ENCODE measurements around the gene ADGRV1. TPM values are rescaled to one million over a fixed set of nuclear protein-coding genes. Genes with fewer than 3 reads are reported as not detected.
"Not testable (repeated sequence)": the region's sequence is repeated elsewhere in the genome, so short reads cannot be mapped to it uniquely, and the experiment has no call there.

The ADGRV1 gene
- polyA plus RNA-seq, 3 donors, result 0.18 to 0.33 TPM; not detected in 1

- Histone ChIP-seq H3K4me2 (replicated peaks; ENCODE audit: extremely low read depth, low read length, poor library complexity, severe bottlenecking) (no peak overlapping the region), H3K4me3 (replicated peaks in 1 of 3; ENCODE audit: low read depth in 2 of 3, low read length in 3 of 3) (no peak overlapping the region), H4K20me1 (ENCODE audit: insufficient read depth, low read length) (no peaks in the 10 kb centered on the region), H3K4me1 (ENCODE audit: control insufficient read depth in 1 of 2, insufficient read depth in 2 of 2, low read length in 2 of 2) (no peaks in the 10 kb centered on the region), H3K36me3 (replicated peaks in 1 of 2; ENCODE audit: control insufficient read depth in 1 of 2, insufficient read depth in 2 of 2, low read length in 2 of 2) (no peaks in the 10 kb centered on the region), H3K9me3 (replicated peaks in 1 of 2; ENCODE audit: control insufficient read depth in 1 of 2, insufficient read depth in 1 of 2, low read length in 2 of 2) (no peaks in the 10 kb centered on the region), H2AFZ (ENCODE audit: insufficient read depth, low read depth, low read length, poor library complexity, severe bottlenecking) (no peak overlapping the region), H3K9ac (ENCODE audit: insufficient read depth, low read length, poor library complexity, severe bottlenecking) (no peak overlapping the region), H3K27ac (ENCODE audit: low read depth in 1 of 2, low read length in 2 of 2) (no peak overlapping the region), H3K79me2 (ENCODE audit: insufficient read depth, low read length) (no peaks in the 10 kb centered on the region), H3K27me3 (ENCODE audit: control insufficient read depth in 2 of 2, insufficient read depth in 2 of 2, low read length in 2 of 2) (no peaks in the 10 kb centered on the region)
- no peaks in the 10 kb centered on the region for H3K4me1 Mint-ChIP-seq
- H3K4me3 Mint-ChIP-seq, result no peak overlapping the region
- no peaks in the 10 kb centered on the region for H3K27me3 Mint-ChIP-seq (ENCODE audit: low read depth in 3 of 3)
- DNase-seq, result no peak
- peaks cover 0 to 3% (median 0%) of the 10 kb centered on the region in 7 donors for H3K9me3 Mint-ChIP-seq
- TF ChIP-seq CTCF (IDR thresholded peaks at IDR 0.05), result no peak
- WGBS (ENCODE audit: insufficient coverage), result 100% methylated on average over 3 of the region's 6 CpGs
- H3K27ac Mint-ChIP-seq, result no peak overlapping the region
- H3K36me3 Mint-ChIP-seq, result no peaks in the 10 kb centered on the region
- intact Hi-C loops (cut with micrococcal nuclease), result no loop called here
Observed at GRCh38 chr5:90657788-90658187, 99.2 kb downstream of the ADGRV1 start.

GRCh38 chr5:90658620-90659019 is 100.0 kb downstream of the ADGRV1 start:
- H3K36me3 Mint-ChIP-seq, result no peaks in the 10 kb centered on the region
- Histone ChIP-seq H3K36me3 (replicated peaks in 1 of 2; ENCODE audit: control insufficient read depth in 1 of 2, insufficient read depth in 2 of 2, low read length in 2 of 2) (no peaks in the 10 kb centered on the region), H2AFZ (ENCODE audit: insufficient read depth, low read depth, low read length, poor library complexity, severe bottlenecking) (no peak overlapping the region), H3K9ac (ENCODE audit: insufficient read depth, low read length, poor library complexity, severe bottlenecking) (no peak overlapping the region), H3K27me3 (ENCODE audit: control insufficient read depth in 2 of 2, insufficient read depth in 2 of 2, low read length in 2 of 2) (no peaks in the 10 kb centered on the region), H3K4me2 (replicated peaks; ENCODE audit: extremely low read depth, low read length, poor library complexity, severe bottlenecking) (no peak overlapping the region), H3K79me2 (ENCODE audit: insufficient read depth, low read length) (no peaks in the 10 kb centered on the region), H3K27ac (ENCODE audit: low read depth in 1 of 2, low read length in 2 of 2) (no peak overlapping the region), H4K20me1 (ENCODE audit: insufficient read depth, low read length) (no peaks in the 10 kb centered on the region), H3K9me3 (replicated peaks in 1 of 2; ENCODE audit: control insufficient read depth in 1 of 2, insufficient read depth in 1 of 2, low read length in 2 of 2) (no peaks in the 10 kb centered on the region), H3K4me3 (replicated peaks in 1 of 3; ENCODE audit: low read depth in 2 of 3, low read length in 3 of 3) (no peak overlapping the region), H3K4me1 (ENCODE audit: control insufficient read depth in 1 of 2, insufficient read depth in 2 of 2, low read length in 2 of 2) (no peaks in the 10 kb centered on the region)
- peaks cover 0 to 3% (median 2%) of the 10 kb centered on the region in 7 donors for H3K9me3 Mint-ChIP-seq
- TF ChIP-seq CTCF (IDR thresholded peaks at IDR 0.05), result no peak
- no peak overlapping the region for H3K27ac Mint-ChIP-seq
- no peak for DNase-seq
- 43% methylated on average over 1 of the region's 2 CpGs for WGBS (ENCODE audit: insufficient coverage)
- intact Hi-C loops (cut with micrococcal nuclease), result no loop called here
- no peaks in the 10 kb centered on the region for H3K4me1 Mint-ChIP-seq
- no peaks in the 10 kb centered on the region for H3K27me3 Mint-ChIP-seq (ENCODE audit: low read depth in 3 of 3)
- no peak overlapping the region for H3K4me3 Mint-ChIP-seq

DNA sequence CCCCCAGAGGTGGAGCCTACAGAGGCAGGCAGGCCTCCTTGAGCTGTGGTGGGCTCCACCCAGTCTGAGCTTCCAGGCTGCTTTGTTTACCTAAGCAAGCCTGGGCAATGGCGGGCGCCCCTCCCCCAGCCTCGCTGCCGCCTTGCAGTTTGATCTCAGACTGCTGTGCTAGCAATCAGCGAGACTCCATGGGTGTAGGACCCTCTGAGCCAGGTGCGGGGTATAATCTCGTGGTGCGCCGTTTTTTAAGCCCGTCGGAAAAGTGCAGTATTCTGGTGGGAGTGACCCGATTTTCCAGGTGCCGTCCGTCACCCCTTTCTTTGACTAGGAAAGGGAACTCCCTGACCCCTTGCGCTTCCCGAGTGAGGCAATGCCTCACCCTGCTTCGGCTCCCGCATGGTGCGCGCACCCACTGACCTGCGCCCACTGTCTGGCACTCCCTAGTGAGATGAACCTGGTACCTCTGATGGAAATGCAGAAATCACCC is 109.5 kb downstream of the ADGRV1 start:
- 70% methylated on average over 5 of the region's 21 CpGs for WGBS (ENCODE audit: insufficient coverage)

More for the DNA sequence above, 109.5 kb downstream of the ADGRV1 start:
- H3K4me1 ChIP-seq (ENCODE audit: control insufficient read depth in 1 of 2, insufficient read depth in 2 of 2, low read length in 2 of 2); H3K4me3 ChIP-seq (replicated peaks in 1 of 3; ENCODE audit: low read depth in 2 of 3, low read length in 3 of 3); H3K9me3 ChIP-seq (replicated peaks in 1 of 2; ENCODE audit: control insufficient read depth in 1 of 2, insufficient read depth in 1 of 2, low read length in 2 of 2); H3K36me3 Mint-ChIP-seq; H3K27me3 ChIP-seq (ENCODE audit: control insufficient read depth in 2 of 2, insufficient read depth in 2 of 2, low read length in 2 of 2); H3K4me3 Mint-ChIP-seq; H3K4me2 ChIP-seq (replicated peaks; ENCODE audit: extremely low read depth, low read length, poor library complexity, severe bottlenecking); H2AFZ ChIP-seq (ENCODE audit: insufficient read depth, low read depth, low read length, poor library complexity, severe bottlenecking); H3K36me3 ChIP-seq (replicated peaks in 1 of 2; ENCODE audit: control insufficient read depth in 1 of 2, insufficient read depth in 2 of 2, low read length in 2 of 2); H3K4me1 Mint-ChIP-seq; intact Hi-C loops (cut with micrococcal nuclease); H3K27ac ChIP-seq (ENCODE audit: low read depth in 1 of 2, low read length in 2 of 2); H3K79me2 ChIP-seq (ENCODE audit: insufficient read depth, low read length); H3K27me3 Mint-ChIP-seq (ENCODE audit: low read depth in 3 of 3); H3K27ac Mint-ChIP-seq; H3K9me3 Mint-ChIP-seq; DNase-seq; H3K9ac ChIP-seq (ENCODE audit: insufficient read depth, low read length, poor library complexity, severe bottlenecking); H4K20me1 ChIP-seq (ENCODE audit: insufficient read depth, low read length): not testable (repeated sequence)

All from CD14-positive monocyte (primary cell).